ENCODE data around the gene MLLT10. TPM values are rescaled to one million over a fixed set of nuclear protein-coding genes. Genes with fewer than 3 reads are reported as not detected.

MLLT10 gene
- total and polyA plus RNA-seq, 10 of the 15 experiments (the other 5 are each of a cell fraction or from before 2014, with no cell fraction given) = 8.7 to 61.1 (median 28.5) TPM

GRCh38 chr10:21498986-21499385, 35.0 kb upstream of the MLLT10 start (continued):
- TF ChIP-seq SUPT20H (IDR thresholded peaks at IDR 0.05; ENCODE audit: borderline replicate concordance, control insufficient read depth, low read depth, low read length) = no peak

- TF ChIP-seq ZNF622 (IDR thresholded peaks at IDR 0.05) (no peak), BHLHE40 (IDR thresholded peaks at IDR 0.05; ENCODE audit: borderline replicate concordance in 1 of 2, low read depth in 2 of 2, low read length in 1 of 2) (peak in 1 of 2 experiments; percentile 35; a peak in 1 of 4 replicates)
- H3K36me3 ChIP-seq (ENCODE audit: control insufficient read depth in 2 of 2, insufficient read depth in 2 of 2, low read length in 1 of 2) = no peaks in the 10 kb centered on the region
- H3K27ac ChIP-seq (ENCODE audit: control insufficient read depth, insufficient read depth) = no peak overlapping the region
- POLR2A ChIA-PET = no interaction called here
- 43% methylated on average over 72 of the region's 72 CpGs for WGBS (ENCODE audit: insufficient coverage, insufficient replicate concordance, low lambda C conversion rate, missing lambda C conversion rate)
- in situ Hi-C loops (cut with MboI) = loop anchor here (5.0 to 25.0 kb wide), 3 partner anchors 213 to 1512 kb away; no protein-coding TSS in a partner anchor
- CTCF ChIA-PET = no interaction called here
- intact Hi-C loops (cut with micrococcal nuclease; ENCODE audit: unreplicated experiment) = loop anchor here (5.0 to 10.0 kb wide), 2 partner anchors 452 to 815 kb away; partner anchors contain the start of gene COMMD3
- H3K79me2 ChIP-seq (ENCODE audit: control insufficient read depth, insufficient read depth, low read length) = no peaks in the 10 kb centered on the region
- H3K9ac ChIP-seq (ENCODE audit: control insufficient read depth, insufficient read depth, low read length) = no peak overlapping the region
- SMC1A ChIA-PET (ENCODE audit: uncharacterized antibody, unreplicated experiment) = no interaction called here
- FAIRE-seq = no peak
- no peak for DNase-seq (ENCODE audit: low read depth, low spot score)
- BruUV-seq (replicated peaks) = no TSS peak
- H3K27me3 ChIP-seq (replicated peaks in 1 of 2; ENCODE audit: control insufficient read depth in 2 of 2, insufficient read depth in 2 of 2, low read length in 1 of 2) = peaks cover 5 to 23% of the 10 kb centered on the region in 2 experiments
- H4K20me1 ChIP-seq (ENCODE audit: control insufficient read depth, insufficient read depth) = no peaks in the 10 kb centered on the region
- no peaks in the 10 kb centered on the region for H3K9me3 ChIP-seq (replicated peaks; ENCODE audit: control insufficient read depth, insufficient read depth, low read length)
- no peak overlapping the region for H3K4me3 ChIP-seq
- RAD21 ChIA-PET (ENCODE audit: unreplicated experiment) = no interaction called here
- ATAC-seq = no peak
- peaks cover 16% of the 10 kb centered on the region for H3K4me1 ChIP-seq (ENCODE audit: control insufficient read depth, insufficient read depth, low read length)
- H3K4me2 ChIP-seq (ENCODE audit: control insufficient read depth, insufficient read depth) = peak overlapping the region; percentile 67
- H2AFZ ChIP-seq (ENCODE audit: control insufficient read depth, low read depth, low read length) = peak overlapping the region; percentile 40
Observed at GRCh38 chr10:21499701-21500577, 34.1 kb upstream of the MLLT10 start.

GRCh38 chr10:21500578-21500910, 33.5 kb upstream of the MLLT10 start:
- H3K4me2 ChIP-seq (ENCODE audit: control insufficient read depth, insufficient read depth) = peak overlapping the region; percentile 67
- POLR2A ChIA-PET = no interaction called here

More at GRCh38 chr10:21500578-21500910, 33.5 kb upstream of the MLLT10 start:
- peaks cover 13% of the 10 kb centered on the region for H3K4me1 ChIP-seq (ENCODE audit: control insufficient read depth, insufficient read depth, low read length)
- whole genome bisulfite sequencing (ENCODE audit: insufficient coverage, insufficient replicate concordance, low lambda C conversion rate, missing lambda C conversion rate) = 44% methylated on average over 11 of the region's 14 CpGs
- SMC1A ChIA-PET (ENCODE audit: uncharacterized antibody, unreplicated experiment) = no interaction called here
- H3K36me3 ChIP-seq (ENCODE audit: control insufficient read depth in 2 of 2, insufficient read depth in 2 of 2, low read length in 1 of 2) = no peaks in the 10 kb centered on the region
- H3K79me2 ChIP-seq (ENCODE audit: control insufficient read depth, insufficient read depth, low read length) = no peaks in the 10 kb centered on the region
- no peak overlapping the region for H3K4me3 ChIP-seq
- in situ Hi-C loops (cut with MboI) (no loop called here), intact Hi-C loops (cut with micrococcal nuclease; ENCODE audit: unreplicated experiment) (no loop called here)
- no peak overlapping the region for H2AFZ ChIP-seq (ENCODE audit: control insufficient read depth, low read depth, low read length)
- CTCF ChIA-PET = no interaction called here
- RAD21 ChIA-PET (ENCODE audit: unreplicated experiment) = no interaction called here
- H3K27ac ChIP-seq (ENCODE audit: control insufficient read depth, insufficient read depth) = no peak overlapping the region
- no TSS peak for BruUV-seq (replicated peaks)
- DNase-seq (ENCODE audit: low read depth, low spot score) (no peak), ATAC-seq (no peak), FAIRE-seq (no peak)
- H3K27me3 ChIP-seq (replicated peaks in 1 of 2; ENCODE audit: control insufficient read depth in 2 of 2, insufficient read depth in 2 of 2, low read length in 1 of 2) = peaks cover 5 to 23% of the 10 kb centered on the region in 2 experiments
- H4K20me1 ChIP-seq (ENCODE audit: control insufficient read depth, insufficient read depth) = no peaks in the 10 kb centered on the region
- no peaks in the 10 kb centered on the region for H3K9me3 ChIP-seq (replicated peaks; ENCODE audit: control insufficient read depth, insufficient read depth, low read length)
- TF ChIP-seq WRNIP1 (IDR thresholded peaks at IDR 0.05; ENCODE audit: borderline replicate concordance, low read depth, low read length) (no peak), HDAC6 (IDR thresholded peaks at IDR 0.05; ENCODE audit: unreplicated experiment) (no peak), ATF3 (IDR thresholded peaks at IDR 0.05; ENCODE audit: borderline replicate concordance, extremely low read depth, low read depth, low read length) (no peak), ZNF274 (IDR thresholded peaks at IDR 0.05; ENCODE audit: insufficient read depth, insufficient read length) (no peak), SMAD5 (IDR thresholded peaks at IDR 0.05; ENCODE audit: low read depth) (no peak), SP1 (IDR thresholded peaks at IDR 0.05; ENCODE audit: low read depth, low read length) (no peak), SMAD1 (IDR thresholded peaks at IDR 0.05; ENCODE audit: low read depth, partially characterized antibody) (no peak)
- TF ChIP-seq, protein P1, sequence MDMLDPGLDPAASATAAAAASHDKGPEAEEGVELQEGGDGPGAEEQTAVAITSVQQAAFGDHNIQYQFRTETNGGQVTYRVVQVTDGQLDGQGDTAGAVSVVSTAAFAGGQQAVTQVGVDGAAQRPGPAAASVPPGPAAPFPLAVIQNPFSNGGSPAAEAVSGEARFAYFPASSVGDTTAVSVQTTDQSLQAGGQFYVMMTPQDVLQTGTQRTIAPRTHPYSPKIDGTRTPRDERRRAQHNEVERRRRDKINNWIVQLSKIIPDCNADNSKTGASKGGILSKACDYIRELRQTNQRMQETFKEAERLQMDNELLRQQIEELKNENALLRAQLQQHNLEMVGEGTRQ (IDR thresholded peaks at IDR 0.05; ENCODE audit: borderline replicate concordance, low read depth, low read length) = no peak
- H3K9ac ChIP-seq (ENCODE audit: control insufficient read depth, insufficient read depth, low read length) = no peak overlapping the region

Data from GM12878 (cell line).